HCT116 (cell line): ENCODE measurements around the gene ADM2. TPM values are rescaled to one million over a fixed set of nuclear protein-coding genes. Genes with fewer than 3 reads are reported as not detected.

Experiments
- ATAC-seq: fragments of 200-7000 bp; cut with Tn5 transposase; 2 replicates; pipeline ENCODE4 v1.9.1; 2020; ENCODE audit warnings: mild to moderate bottlenecking, moderate library complexity
- BruUV-seq: library from RNA; stranded (reverse); fragments of 400-500 nt; replicated peaks from 2 replicates; lab custom pipeline; 2021; lab: Mats Ljungman, UMichigan
- CTCF ChIA-PET: fragments of 300-600 bp; sonication (Branson Sonifier 250); formaldehyde crosslinking; loops from one replicate; lab custom pipeline; 2021; ENCODE audit warnings: antibody characterized with exemption; lab: Charles Lee
- POLR2A ChIA-PET: fragments of 300-600, 350-600 bp; sonication (Branson Sonifier 250); formaldehyde crosslinking; loops from one replicate; lab custom pipeline; 2021; ENCODE audit warnings: antibody characterized with exemption; lab: Charles Lee
- RAD21 ChIA-PET, 2 experiments: fragments of 300-600 bp; sonication (Branson Sonifier 250); formaldehyde crosslinking; loops; one replicate each; lab custom pipeline; 2023; ENCODE audit warnings: low total read pairs in 2 of 2; ENCODE audit not compliant: uncharacterized antibody in 2 of 2, unreplicated experiment in 2 of 2, low non-redundant PET in 1 of 2; lab: Charles Lee
- DNase-seq: peaks from one replicate; pipeline ENCODE4 v3.0.0-alpha.2; 2010; ENCODE audit warnings: low read depth, low spot score
- H2AFZ ChIP-seq: fragments of 200-600 bp; shearing (Covaris generic), sonication (generic); 2 replicates; pipeline ENCODE4 v1.6.1; 2017; ENCODE audit warnings: low read depth, mixed run types, mixed read lengths, antibody characterized with exemption, low read length; ENCODE audit not compliant: poor library complexity, severe bottlenecking
- H3K27ac ChIP-seq: 2 replicates; pipeline ENCODE4 v1.5.1; 2012; ENCODE audit warnings: low read depth, low read length
- H3K27me3 ChIP-seq: fragments of 200-600 bp; sonication (generic); 2 replicates; pipeline ENCODE4 v1.6.1; 2016; ENCODE audit warnings: mixed run types, low read length, mixed read lengths; ENCODE audit not compliant: insufficient read depth
- H3K36me3 ChIP-seq, 2 experiments: fragments of 200-500 bp in 1 of 2; fragments of 200-600 bp in 1 of 2; sonication (Bioruptor generic) in 1 of 2; sonication (generic) in 1 of 2; 2 replicates each; pipeline versions ENCODE4 v1.5.1 to v1.6.1; 2014 to 2016; ENCODE audit warnings: low read length in 2 of 2, inconsistent platforms in 1 of 2, mixed read lengths in 1 of 2, mixed run types in 1 of 2; ENCODE audit not compliant: insufficient read depth in 2 of 2, control insufficient read depth in 1 of 2
- H3K4me1 ChIP-seq, 2 experiments: fragments of 200-600 bp in 1 of 2; sonication (generic) in 1 of 2; 2 replicates each; pipeline versions ENCODE4 v1.5.1 to v1.6.1; 2012 to 2017; ENCODE audit warnings: low read length in 2 of 2, inconsistent platforms in 1 of 2, mild to moderate bottlenecking in 1 of 2, mixed read lengths in 1 of 2, mixed run types in 1 of 2, moderate library complexity in 1 of 2; ENCODE audit not compliant: insufficient read depth in 2 of 2, control insufficient read depth in 1 of 2
- H3K4me2 ChIP-seq: fragments of 200-600 bp; sonication (generic); 2 replicates; pipeline ENCODE4 v1.6.1; 2017; ENCODE audit warnings: mixed run types, low read length, mixed read lengths
- H3K4me3 ChIP-seq, 2 experiments: fragments of 200-600 bp in 1 of 2; sonication (generic) in 1 of 2; replicated peaks in 1 of 2; 2 replicates each; pipeline ENCODE4 v1.5.1; 2011 to 2016; ENCODE audit warnings: low read length in 2 of 2, control low read depth in 1 of 2, low read depth in 1 of 2, mild to moderate bottlenecking in 1 of 2, mixed read lengths in 1 of 2, mixed run types in 1 of 2
- H3K79me2 ChIP-seq: fragments of 200-600 bp; sonication (generic); 2 replicates; pipeline ENCODE4 v1.6.1; 2017; ENCODE audit warnings: mild to moderate bottlenecking, mixed run types, low read length, moderate library complexity, mixed read lengths; ENCODE audit not compliant: insufficient read depth
- H3K9ac ChIP-seq: fragments of 200-600 bp; sonication (generic); 2 replicates; pipeline ENCODE4 v1.6.1; 2016; ENCODE audit warnings: low read length, mixed read lengths
- H3K9me2 ChIP-seq: fragments of 200-600 bp; sonication (generic), shearing (Covaris generic); 2 replicates; pipeline ENCODE4 v1.6.1; 2017; ENCODE audit warnings: mixed run types, mild to moderate bottlenecking, moderate library complexity; ENCODE audit not compliant: insufficient read depth
- H3K9me3 ChIP-seq, 2 experiments: fragments of 200-500 bp in 1 of 2; fragments of 200-600 bp in 1 of 2; sonication (Bioruptor generic) in 1 of 2; sonication (generic) in 1 of 2; 2 replicates each; pipeline ENCODE4 v1.6.1; 2014 to 2017; ENCODE audit warnings: low read length in 2 of 2, mixed read lengths in 2 of 2, inconsistent platforms in 1 of 2, low read depth in 1 of 2, mild to moderate bottlenecking in 1 of 2, mixed run types in 1 of 2, moderate library complexity in 1 of 2; ENCODE audit not compliant: control insufficient read depth in 1 of 2, insufficient read depth in 1 of 2
- H4K20me1 ChIP-seq: fragments of 200-600 bp; sonication (generic), shearing (Covaris generic); 2 replicates; pipeline ENCODE4 v1.6.1; 2017; ENCODE audit warnings: mixed run types, mild to moderate bottlenecking, moderate library complexity; ENCODE audit not compliant: insufficient read depth
- CBX3 ChIP-seq: IDR thresholded peaks from 2 replicates; pipeline ENCODE4 v1.6.1; 2012; ENCODE audit warnings: low read depth
- CTCF ChIP-seq, 3 experiments: fragments of 200-600 bp in 1 of 3; sonication (generic) in 1 of 3; IDR thresholded peaks in 2 of 3; conservative IDR thresholded peaks in 1 of 3; 2 replicates each; pipeline ENCODE4 v1.5.1; 2012 to 2017; ENCODE audit warnings: low read depth in 2 of 3, low read length in 2 of 3, antibody characterized with exemption in 1 of 3, borderline replicate concordance in 1 of 3, control low read depth in 1 of 3, mild to moderate bottlenecking in 1 of 3, mixed read lengths in 1 of 3, mixed run types in 1 of 3, moderate library complexity in 1 of 3; ENCODE audit not compliant: insufficient read depth in 1 of 3
- ELF1 ChIP-seq: IDR thresholded peaks from 2 replicates; pipeline ENCODE4 v1.6.1; 2012; ENCODE audit warnings: low read depth, borderline replicate concordance
- EZH2phosphoT487 ChIP-seq: fragments of 200-600 bp; IDR thresholded peaks from 2 replicates; pipeline ENCODE4 v1.6.1; 2018; ENCODE audit warnings: antibody characterized with exemption, borderline replicate concordance
- MAX ChIP-seq: IDR thresholded peaks from 2 replicates; pipeline ENCODE4 v1.6.1; 2012
- RAD21 ChIP-seq: IDR thresholded peaks from 2 replicates; pipeline ENCODE4 v1.6.1; 2012; ENCODE audit warnings: low read depth, mild to moderate bottlenecking
- SP1 ChIP-seq: IDR thresholded peaks from 2 replicates; pipeline ENCODE4 v1.6.1; 2012; ENCODE audit warnings: low read depth
- SRF ChIP-seq: IDR thresholded peaks from 2 replicates; pipeline ENCODE4 v1.6.1; 2012; ENCODE audit warnings: low read depth
- TCF7L2 ChIP-seq: IDR thresholded peaks from 2 replicates; pipeline ENCODE4 v1.7.0; 2011; ENCODE audit warnings: borderline replicate concordance, inconsistent platforms; ENCODE audit not compliant: insufficient read depth, insufficient read length; ENCODE audit errors: extremely low read depth
- ZFX ChIP-seq: fragments of 450-650 bp; IDR thresholded peaks from 2 replicates; pipeline ENCODE4 v1.6.1; 2017
- ZNF274 ChIP-seq: fragments of 200-500 bp; sonication (Bioruptor generic); IDR thresholded peaks from 2 replicates; pipeline ENCODE4 v1.6.1; 2014; ENCODE audit warnings: mild to moderate bottlenecking, low read depth, low read length, inconsistent platforms
- intact Hi-C: fragments of 100-400 bp; cut with micrococcal nuclease; formaldehyde crosslinking; loops from 2 replicates; pipeline ENCODE4 v1.10.0; 2022
- total RNA-seq: library from RNA; stranded (reverse); gene quantifications from one replicate; pipeline ENCODE4 v1.2.1, GENCODE V29; 2021; ENCODE audit not compliant: unreplicated experiment

The ADM2 gene
- total RNA-seq, 1 experiment from 2014 or later, result 12.8 TPM

DNA sequence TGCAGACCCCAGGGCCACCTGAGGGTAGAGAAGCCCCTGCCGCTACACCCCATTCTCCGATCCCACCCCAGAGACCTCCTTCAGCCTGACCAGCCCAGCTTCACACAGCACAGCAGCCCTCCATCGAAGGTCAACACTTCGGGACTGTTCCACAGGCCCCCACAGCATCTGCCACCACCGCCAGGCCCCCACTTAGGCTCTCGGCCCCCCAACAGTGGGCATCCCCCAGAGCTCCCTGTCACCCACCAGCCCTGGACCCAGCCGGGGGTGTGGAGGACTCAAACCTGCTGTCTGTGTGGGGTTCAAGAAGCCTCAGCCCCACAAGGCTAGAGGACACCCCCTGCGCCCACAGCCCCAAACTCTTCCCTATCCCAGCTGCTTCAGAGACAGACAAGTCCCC, 12.7 kb upstream of the ADM2 start (continued):
- TF ChIP-seq CTCF (IDR thresholded peaks at IDR 0.05 in 2 of 3, conservative IDR thresholded peaks at IDR 0.05 in 1 of 3; ENCODE audit: borderline replicate concordance in 1 of 3, insufficient read depth in 1 of 3, low read depth in 2 of 3, low read length in 2 of 3) (no peak), CBX3 (no peak), MAX (no peak), SRF (no peak), TCF7L2 (no peak)

GRCh38 chr22:50469377-50470305, 11.7 kb upstream of the ADM2 start:
- ChIA-PET POLR2A (no interaction called here), RAD21 (no interaction called here)
- peaks cover 61% of the 10 kb centered on the region for H3K79me2 ChIP-seq
- no peak for TF ChIP-seq ZFX
- no peak for TF ChIP-seq RAD21
- peak; percentile 57 for TF ChIP-seq SP1
- TF ChIP-seq MAX, result no peak; the same call in 1 of the 2 replicates
- TF ChIP-seq ELF1, result no peak
- TF ChIP-seq ZNF274, result no peak
- no peak for TF ChIP-seq EZH2phosphoT487
- TF ChIP-seq, all 23 proteins: peak for 1
- intact Hi-C loops, result no loop called here
- no peaks in the 10 kb centered on the region for H3K9me3 ChIP-seq
- no peaks in the 10 kb centered on the region for H3K9me2 ChIP-seq
- H4K20me1 ChIP-seq, result peaks cover 6% of the 10 kb centered on the region; the same call in 1 of the 2 replicates
- ATAC-seq (peak; percentile 63), DNase-seq (peak; percentile 8)
- H3K4me3 ChIP-seq, result 0 out of 4 replicates have a peak overlapping the region, but pooled peaks of 1 of the 2 experiments have one; percentile 3
- H3K27me3 ChIP-seq, result no peaks in the 10 kb centered on the region
- peak overlapping the region; percentile 62 for H3K4me2 ChIP-seq
- no peak overlapping the region for H3K9ac ChIP-seq
- peaks cover 5% of the 10 kb centered on the region in 2 experiments; a peak in 3 of 4 replicates for H3K36me3 ChIP-seq
- CTCF ChIA-PET, result interaction anchor here (1.0 to 1.1 kb wide), 2 partner anchors 29 to 56 kb away, joined by 4 to 5 read pairs; partner anchors contain the start of gene SCO2
- peak overlapping the region; percentile 55; the same call in 1 of the 2 replicates for H3K27ac ChIP-seq
- BruUV-seq, result no TSS peak
- no peak overlapping the region for H2AFZ ChIP-seq
- peaks cover 27 to 48% of the 10 kb centered on the region in 2 experiments for H3K4me1 ChIP-seq
